Measurements from ENCODE around the gene CAPN12. TPM values are rescaled to one million over a fixed set of nuclear protein-coding genes. Genes with fewer than 3 reads are reported as not detected.

The CAPN12 gene
- total RNA-seq, 1 experiment from 2014 or later, result 8.8 TPM

DNA sequence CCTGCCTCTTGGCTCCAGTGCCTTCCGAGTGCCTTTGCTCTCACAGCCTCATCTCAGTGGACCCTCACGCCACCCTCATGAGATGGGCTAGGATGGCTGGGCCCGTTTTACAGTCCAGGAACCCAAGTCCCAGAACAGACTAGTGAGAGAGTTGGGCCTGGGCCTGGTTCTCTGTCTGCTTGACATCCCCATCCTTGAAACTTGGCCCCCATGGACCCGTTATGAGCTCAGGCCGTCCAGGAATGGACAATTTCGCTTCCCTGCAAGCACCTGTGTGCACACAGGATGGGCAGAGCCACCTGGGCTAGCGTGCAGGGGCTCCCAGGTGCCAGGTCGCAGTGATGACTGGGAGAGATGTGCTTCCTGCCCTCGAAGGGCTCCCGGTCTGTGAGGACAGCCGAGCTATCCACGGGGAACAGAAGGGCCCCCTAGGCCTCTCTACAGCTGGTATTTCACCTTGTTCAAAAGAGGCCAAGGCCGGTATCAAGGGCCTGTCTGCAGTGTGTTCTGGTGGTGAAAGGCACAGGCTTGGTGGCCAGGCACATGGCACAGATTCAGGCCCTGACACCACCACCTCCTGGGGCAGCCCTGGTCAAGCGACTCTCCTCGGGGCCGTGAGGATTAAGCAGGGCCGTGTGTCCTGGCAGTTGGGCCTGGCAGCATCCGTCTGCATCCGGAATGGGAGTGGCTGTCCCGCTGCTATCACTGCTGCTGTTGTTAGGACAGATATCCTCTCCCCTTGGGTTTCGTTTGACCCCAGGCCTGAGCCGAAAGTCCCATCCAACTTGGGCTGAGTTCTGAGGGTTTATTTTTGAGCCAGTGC lies 38.9 kb downstream of the CAPN12 start:
- Histone ChIP-seq H3K9me3 (ENCODE audit: control insufficient read depth in 1 of 2, insufficient read depth in 1 of 2, low read depth in 1 of 2, low read length in 2 of 2) (no peaks in the 10 kb centered on the region), H3K4me1 (ENCODE audit: control insufficient read depth in 1 of 2, insufficient read depth in 2 of 2, low read length in 2 of 2) (no peaks in the 10 kb centered on the region), H2AFZ (ENCODE audit: low read depth, low read length, poor library complexity, severe bottlenecking) (no peak overlapping the region), H3K9me2 (ENCODE audit: insufficient read depth) (no peaks in the 10 kb centered on the region), H3K79me2 (ENCODE audit: insufficient read depth, low read length) (peaks cover 74% of the 10 kb centered on the region), H3K27ac (ENCODE audit: low read depth, low read length) (peak overlapping the region; percentile 26; the same call in 1 of the 2 replicates), H3K9ac (ENCODE audit: low read length) (no peak overlapping the region), H3K4me3 (replicated peaks in 1 of 2; ENCODE audit: low read depth in 1 of 2, low read length in 2 of 2) (no peak overlapping the region), H3K36me3 (ENCODE audit: control insufficient read depth in 1 of 2, insufficient read depth in 2 of 2, low read length in 2 of 2) (peaks cover 60 to 96% of the 10 kb centered on the region in 2 experiments), H3K4me2 (ENCODE audit: low read length) (no peak overlapping the region), H3K27me3 (ENCODE audit: insufficient read depth, low read length) (no peaks in the 10 kb centered on the region), H4K20me1 (ENCODE audit: insufficient read depth) (no peaks in the 10 kb centered on the region)
- intact Hi-C loops (cut with micrococcal nuclease), result no loop called here
- ChIA-PET CTCF (no interaction called here), POLR2A (no interaction called here), RAD21 (ENCODE audit: low non-redundant PET in 1 of 2, low total read pairs in 2 of 2, uncharacterized antibody in 2 of 2, unreplicated experiment in 2 of 2) (no interaction called here)
- ATAC-seq (no peak), DNase-seq (ENCODE audit: low read depth, low spot score) (no peak)
- no TSS peak for BruUV-seq (replicated peaks)
- TF ChIP-seq, protein P1, sequence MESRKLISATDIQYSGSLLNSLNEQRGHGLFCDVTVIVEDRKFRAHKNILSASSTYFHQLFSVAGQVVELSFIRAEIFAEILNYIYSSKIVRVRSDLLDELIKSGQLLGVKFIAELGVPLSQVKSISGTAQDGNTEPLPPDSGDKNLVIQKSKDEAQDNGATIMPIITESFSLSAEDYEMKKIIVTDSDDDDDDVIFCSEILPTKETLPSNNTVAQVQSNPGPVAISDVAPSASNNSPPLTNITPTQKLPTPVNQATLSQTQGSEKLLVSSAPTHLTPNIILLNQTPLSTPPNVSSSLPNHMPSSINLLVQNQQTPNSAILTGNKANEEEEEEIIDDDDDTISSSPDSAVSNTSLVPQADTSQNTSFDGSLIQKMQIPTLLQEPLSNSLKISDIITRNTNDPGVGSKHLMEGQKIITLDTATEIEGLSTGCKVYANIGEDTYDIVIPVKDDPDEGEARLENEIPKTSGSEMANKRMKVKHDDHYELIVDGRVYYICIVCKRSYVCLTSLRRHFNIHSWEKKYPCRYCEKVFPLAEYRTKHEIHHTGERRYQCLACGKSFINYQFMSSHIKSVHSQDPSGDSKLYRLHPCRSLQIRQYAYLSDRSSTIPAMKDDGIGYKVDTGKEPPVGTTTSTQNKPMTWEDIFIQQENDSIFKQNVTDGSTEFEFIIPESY (IDR thresholded peaks at IDR 0.05; ENCODE audit: extremely low read depth, insufficient replicate concordance, low read length), result no peak
- TF ChIP-seq ZNF274 (IDR thresholded peaks at IDR 0.05; ENCODE audit: low read depth, low read length) (no peak), EZH2phosphoT487 (IDR thresholded peaks at IDR 0.05; ENCODE audit: borderline replicate concordance) (no peak), SP1 (IDR thresholded peaks at IDR 0.05; ENCODE audit: low read depth) (no peak), ZFX (IDR thresholded peaks at IDR 0.05) (no peak), CEBPB (IDR thresholded peaks at IDR 0.05; ENCODE audit: low read depth) (no peak)
